ENCODE measurements around the gene CEP68. TPM values are rescaled to one million over a fixed set of nuclear protein-coding genes. Genes with fewer than 3 reads are reported as not detected.
"Not testable (repeated sequence)": the region's sequence is repeated elsewhere in the genome, so short reads cannot be mapped to it uniquely, and the experiment has no call there.

CEP68 gene, protein sequence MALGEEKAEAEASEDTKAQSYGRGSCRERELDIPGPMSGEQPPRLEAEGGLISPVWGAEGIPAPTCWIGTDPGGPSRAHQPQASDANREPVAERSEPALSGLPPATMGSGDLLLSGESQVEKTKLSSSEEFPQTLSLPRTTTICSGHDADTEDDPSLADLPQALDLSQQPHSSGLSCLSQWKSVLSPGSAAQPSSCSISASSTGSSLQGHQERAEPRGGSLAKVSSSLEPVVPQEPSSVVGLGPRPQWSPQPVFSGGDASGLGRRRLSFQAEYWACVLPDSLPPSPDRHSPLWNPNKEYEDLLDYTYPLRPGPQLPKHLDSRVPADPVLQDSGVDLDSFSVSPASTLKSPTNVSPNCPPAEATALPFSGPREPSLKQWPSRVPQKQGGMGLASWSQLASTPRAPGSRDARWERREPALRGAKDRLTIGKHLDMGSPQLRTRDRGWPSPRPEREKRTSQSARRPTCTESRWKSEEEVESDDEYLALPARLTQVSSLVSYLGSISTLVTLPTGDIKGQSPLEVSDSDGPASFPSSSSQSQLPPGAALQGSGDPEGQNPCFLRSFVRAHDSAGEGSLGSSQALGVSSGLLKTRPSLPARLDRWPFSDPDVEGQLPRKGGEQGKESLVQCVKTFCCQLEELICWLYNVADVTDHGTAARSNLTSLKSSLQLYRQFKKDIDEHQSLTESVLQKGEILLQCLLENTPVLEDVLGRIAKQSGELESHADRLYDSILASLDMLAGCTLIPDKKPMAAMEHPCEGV
- total RNA-seq (2014; rRNA removed; shearing (Covaris generic)): 3.7 and 4.5 TPM in 2 replicates

GRCh38 chr2:65056215-65057053 lies at the start of gene CEP68:
TSS of gene CEP68 (plus strand) at chr2:65056416. CDS start at chr2:65069445, 13,029 bp downstream.
- DNase-seq (ENCODE audit: low read depth): peak; percentile 98

- no peak for DNase-seq (ENCODE audit: low read depth)
Measured at GRCh38 chr2:65013776-65014175, 42.4 kb upstream of the CEP68 start.

DNA sequence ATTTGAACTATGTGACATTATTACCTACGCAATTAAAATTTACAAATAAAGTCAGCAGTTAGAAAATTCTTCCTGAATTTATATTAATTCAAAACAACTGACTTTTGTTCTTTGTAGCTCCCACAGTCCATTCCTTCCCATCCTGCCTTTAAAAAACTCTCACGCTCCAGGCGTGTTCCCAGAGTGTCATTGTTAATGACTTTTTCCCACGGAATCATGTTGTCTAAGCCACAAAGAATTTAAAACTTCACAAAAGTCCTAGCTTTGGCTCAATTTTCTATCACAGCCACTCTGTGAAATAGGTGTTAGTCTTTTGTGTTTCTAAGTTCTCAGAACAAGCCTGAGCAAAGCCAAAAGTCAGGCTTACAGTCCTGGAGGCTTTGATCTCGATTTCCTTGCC lies 40.5 kb upstream of the CEP68 start:
- no peak for DNase-seq (ENCODE audit: low read depth)

DNA sequence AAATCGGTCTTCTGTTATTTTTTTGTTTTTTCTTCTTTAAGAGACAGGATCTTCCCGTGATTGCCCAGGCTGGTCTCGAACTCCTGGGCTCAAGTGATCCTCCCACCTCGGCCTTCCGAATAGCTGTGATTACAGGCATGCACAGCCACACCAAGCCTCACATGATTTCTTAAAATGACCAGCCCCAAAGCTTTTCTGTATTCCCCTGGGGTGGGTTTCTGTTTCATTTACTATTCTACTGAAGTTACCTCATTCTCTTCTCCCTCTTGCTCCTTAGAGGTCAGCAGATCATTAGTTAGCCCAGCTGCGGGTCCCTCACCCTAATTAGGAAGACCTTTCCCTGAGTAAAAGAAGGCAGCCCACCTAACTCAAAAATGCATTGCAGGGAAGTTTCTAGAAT lies 39.4 kb upstream of the CEP68 start:
- no peak for DNase-seq (ENCODE audit: low read depth)

DNA sequence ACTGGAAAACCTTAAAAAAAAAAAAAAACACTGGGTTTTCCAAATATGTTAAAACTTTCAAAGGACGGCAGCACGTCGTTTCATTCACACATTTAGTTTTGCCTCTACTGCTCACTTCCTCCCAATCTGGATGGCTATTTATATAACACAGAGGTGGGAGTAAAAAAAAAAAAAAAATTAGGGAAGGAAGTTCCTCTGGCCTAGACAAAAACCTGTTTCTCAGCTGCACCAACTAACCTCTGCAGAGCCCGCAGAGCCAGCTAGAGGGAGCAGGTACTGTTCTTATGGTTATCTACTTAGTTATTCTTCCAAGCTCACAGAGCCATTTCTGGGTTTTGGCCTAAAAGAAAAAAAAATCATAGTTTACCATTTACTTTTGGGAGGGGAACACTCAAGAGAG lies 38.9 kb upstream of the CEP68 start:
- no peak for DNase-seq (ENCODE audit: low read depth)

GRCh38 chr2:65018141-65018582 lies 38.1 kb upstream of the CEP68 start:
- no peak for DNase-seq (ENCODE audit: low read depth)

GRCh38 chr2:65019010-65019409 lies 37.2 kb upstream of the CEP68 start:
- no peak for DNase-seq (ENCODE audit: low read depth)

DNA sequence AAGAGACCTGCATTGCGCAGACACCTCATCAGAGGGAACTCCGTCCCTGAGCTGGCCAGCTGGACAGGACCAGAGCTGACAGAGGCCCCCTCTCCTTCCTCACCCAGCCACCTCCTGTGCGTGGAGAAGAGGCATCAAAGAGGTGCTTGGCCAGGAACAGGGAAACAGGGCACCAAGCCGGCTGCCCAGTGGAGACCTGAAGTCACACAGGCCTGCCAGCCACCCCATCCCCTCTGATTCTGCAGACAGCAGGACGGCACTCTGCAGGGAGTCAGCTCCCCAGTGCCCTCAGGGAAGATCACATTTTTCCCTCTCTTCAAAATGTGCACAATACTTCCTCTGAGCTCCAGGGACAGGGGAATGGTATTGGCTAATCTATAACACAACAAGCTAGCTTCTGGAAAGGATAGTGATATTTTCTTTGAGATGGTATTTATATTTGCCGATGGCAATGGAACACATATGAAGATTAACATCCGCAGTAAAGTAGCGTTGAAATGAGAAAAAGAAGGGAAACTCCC lies 36.5 kb upstream of the CEP68 start:
- no peak for DNase-seq (ENCODE audit: low read depth)

- DNase-seq (ENCODE audit: low read depth): not testable (repeated sequence)
Measured at GRCh38 chr2:65020251-65020650, 36.0 kb upstream of the CEP68 start.

- no peak for DNase-seq (ENCODE audit: low read depth)
Measured at GRCh38 chr2:65020943-65021528, 35.2 kb upstream of the CEP68 start.

- DNase-seq (ENCODE audit: low read depth): no peak
Measured at GRCh38 chr2:65021709-65022108, 34.5 kb upstream of the CEP68 start.

DNA sequence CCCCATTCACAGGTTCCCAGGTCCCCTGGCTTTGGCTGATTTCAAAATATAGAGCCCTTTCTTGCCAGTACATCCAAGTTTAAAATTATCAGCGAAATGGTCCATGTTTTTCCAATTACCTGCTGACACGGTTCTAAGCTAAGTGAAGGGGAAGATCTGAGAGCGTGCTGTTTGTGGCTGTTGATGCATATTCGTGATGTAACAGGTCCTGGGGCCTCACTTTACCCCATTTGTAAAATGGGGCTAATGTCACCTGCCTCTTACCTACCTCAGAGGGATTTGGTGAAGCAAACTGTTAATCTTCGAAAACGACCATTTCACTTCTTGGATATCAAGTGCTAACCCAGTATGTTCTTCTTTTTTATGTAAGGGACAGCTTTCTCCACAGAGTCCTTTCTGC lies 34.0 kb upstream of the CEP68 start:
- DNase-seq (ENCODE audit: low read depth): no peak

- no peak for DNase-seq (ENCODE audit: low read depth)
Measured at GRCh38 chr2:65023742-65024141, 32.5 kb upstream of the CEP68 start.

GRCh38 chr2:65024149-65024829 lies 31.9 kb upstream of the CEP68 start:
- DNase-seq (ENCODE audit: low read depth): peak; percentile 62

- DNase-seq (ENCODE audit: low read depth): no peak
Measured at GRCh38 chr2:65025453-65026123, 30.6 kb upstream of the CEP68 start.

DNA sequence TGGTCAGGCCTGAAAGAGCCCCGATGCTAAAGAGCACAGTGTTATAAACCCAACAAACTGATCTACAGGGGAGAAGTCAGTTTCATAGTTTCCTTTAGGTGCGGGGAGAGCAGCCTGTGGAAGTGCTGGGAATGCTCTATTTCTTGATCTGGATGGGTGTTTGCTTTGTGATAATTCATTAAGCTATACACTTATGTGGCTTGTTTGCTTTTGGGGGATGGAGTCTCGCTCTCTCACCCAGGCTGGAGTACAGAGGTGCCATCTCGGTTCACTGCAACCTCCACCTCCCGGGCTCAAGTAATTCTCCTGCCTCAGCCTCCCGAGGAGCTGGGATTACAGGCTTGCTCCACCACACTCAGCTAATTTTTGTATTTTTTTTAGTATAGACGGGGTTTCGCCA lies 30.1 kb upstream of the CEP68 start:
- DNase-seq (ENCODE audit: low read depth): no peak

DNA sequence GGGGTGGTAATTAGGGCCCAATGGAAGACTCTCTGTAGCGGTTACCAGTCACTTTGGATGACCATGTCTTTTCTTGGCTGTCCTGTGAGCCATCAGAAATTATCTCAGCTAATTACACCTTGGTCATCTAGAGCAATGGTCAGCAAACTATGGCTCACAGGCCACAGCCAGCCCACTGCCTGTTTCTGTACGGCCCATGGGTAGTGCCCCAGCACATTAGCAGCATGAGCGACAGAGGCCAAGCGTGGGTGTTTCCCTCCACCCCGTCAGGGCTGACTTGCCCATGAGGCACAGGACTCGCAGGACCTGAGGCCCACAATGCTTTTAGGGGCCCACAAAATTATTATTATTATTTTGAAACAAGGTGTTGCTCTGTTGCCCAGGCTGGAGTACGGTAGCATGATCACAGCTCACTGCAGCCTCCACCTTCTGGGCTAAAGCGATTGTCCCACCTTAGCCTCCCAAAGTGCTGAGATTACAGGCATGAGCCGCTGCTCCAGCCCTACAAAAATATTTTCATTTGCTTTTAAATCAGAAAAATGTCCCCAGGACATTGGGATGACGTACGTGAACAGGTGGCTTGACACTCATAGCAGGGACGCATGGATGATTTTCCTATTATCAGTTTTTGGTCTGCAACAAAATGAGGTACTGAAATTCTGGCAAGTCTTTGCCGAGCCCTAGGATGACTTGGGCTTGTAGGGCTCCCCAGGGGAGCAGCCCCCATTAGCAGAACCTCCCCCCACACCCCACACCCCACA lies 29.3 kb upstream of the CEP68 start:
- DNase-seq (ENCODE audit: low read depth): no peak

GRCh38 chr2:65027616-65028244 lies 28.5 kb upstream of the CEP68 start:
- DNase-seq (ENCODE audit: low read depth): no peak

All from Daoy (cell line).